ENCODE data around the gene ASAP3.
"Not testable (repeated sequence)": the region's sequence is repeated elsewhere in the genome, so short reads cannot be mapped to it uniquely, and the experiment has no call there.

Gene ASAP3

GRCh38 chr1:23514111-23514679 lies 30.2 kb upstream of the ASAP3 start:
- DNase-seq (ENCODE audit: low read depth in 2 of 2) = no peak

GRCh38 chr1:23509896-23510295 lies 25.9 kb upstream of the ASAP3 start:
- DNase-seq (ENCODE audit: low read depth in 2 of 2) = no peak

- no peak for DNase-seq (ENCODE audit: low read depth in 2 of 2)
These were observed 22.6 kb upstream of the ASAP3 start for GRCh38 chr1:23506376-23507107.

- DNase-seq (ENCODE audit: low read depth in 2 of 2) = no peak
These were observed 21.9 kb upstream of the ASAP3 start for GRCh38 chr1:23505851-23506250.

GRCh38 chr1:23504156-23504555 lies 20.2 kb upstream of the ASAP3 start:
- not testable (repeated sequence) for DNase-seq (ENCODE audit: low read depth in 2 of 2)

- DNase-seq (ENCODE audit: low read depth in 2 of 2) = no peak
These were observed 19.0 kb upstream of the ASAP3 start for GRCh38 chr1:23502951-23503350.

GRCh38 chr1:23500466-23500865 lies 16.5 kb upstream of the ASAP3 start:
- no peak for DNase-seq (ENCODE audit: low read depth in 2 of 2)

- DNase-seq (ENCODE audit: low read depth in 2 of 2) = no peak
These were observed 13.9 kb upstream of the ASAP3 start for GRCh38 chr1:23497777-23498439.

GRCh38 chr1:23496490-23497181 lies 12.7 kb upstream of the ASAP3 start:
- DNase-seq (ENCODE audit: low read depth in 2 of 2) = no peak

- not testable (repeated sequence) for DNase-seq (ENCODE audit: low read depth in 2 of 2)
These were observed 10.9 kb upstream of the ASAP3 start for GRCh38 chr1:23494836-23495235.

- DNase-seq (ENCODE audit: low read depth in 2 of 2) = not testable (repeated sequence)
These were observed 8.8 kb upstream of the ASAP3 start for GRCh38 chr1:23492776-23493175.

- no peak for DNase-seq (ENCODE audit: low read depth in 2 of 2)
These were observed 8.2 kb upstream of the ASAP3 start for GRCh38 chr1:23492132-23492720.

- no peak for DNase-seq (ENCODE audit: low read depth in 2 of 2)
These were observed 5.9 kb upstream of the ASAP3 start for GRCh38 chr1:23489842-23490241.

- no peak for DNase-seq (ENCODE audit: low read depth in 2 of 2)
These were observed 988 bp upstream of the ASAP3 start for GRCh38 chr1:23485002-23485332.

- DNase-seq (ENCODE audit: low read depth in 2 of 2) = peak; percentile 82
These were observed 448 bp upstream of the ASAP3 start for GRCh38 chr1:23484253-23485001.

- no peak for DNase-seq (ENCODE audit: low read depth in 2 of 2)
These were observed 2.1 kb downstream of the ASAP3 start for GRCh38 chr1:23481904-23482303.

GRCh38 chr1:23481026-23481597 lies 2.9 kb downstream of the ASAP3 start:
- no peak for DNase-seq (ENCODE audit: low read depth in 2 of 2)

GRCh38 chr1:23480187-23481025 lies 3.6 kb downstream of the ASAP3 start:
- DNase-seq (ENCODE audit: low read depth in 2 of 2) = no peak

GRCh38 chr1:23479666-23479941 lies 4.4 kb downstream of the ASAP3 start:
- no peak for DNase-seq (ENCODE audit: low read depth in 2 of 2)

- no peak for DNase-seq (ENCODE audit: low read depth in 2 of 2)
These were observed 4.9 kb downstream of the ASAP3 start for GRCh38 chr1:23478896-23479665.
